ENCODE results near the gene FOSB.

FOSB gene

GRCh38 chr19:45442778-45443461 lies 24.9 kb upstream of the FOSB start:
- DNase-seq (ENCODE audit: low read depth in 3 of 3) = no peak

GRCh38 chr19:45443462-45444317 lies 24.1 kb upstream of the FOSB start:
- DNase-seq (ENCODE audit: low read depth in 3 of 3) = peak in 2 of 3 donors; percentile 35 to 43

DNA sequence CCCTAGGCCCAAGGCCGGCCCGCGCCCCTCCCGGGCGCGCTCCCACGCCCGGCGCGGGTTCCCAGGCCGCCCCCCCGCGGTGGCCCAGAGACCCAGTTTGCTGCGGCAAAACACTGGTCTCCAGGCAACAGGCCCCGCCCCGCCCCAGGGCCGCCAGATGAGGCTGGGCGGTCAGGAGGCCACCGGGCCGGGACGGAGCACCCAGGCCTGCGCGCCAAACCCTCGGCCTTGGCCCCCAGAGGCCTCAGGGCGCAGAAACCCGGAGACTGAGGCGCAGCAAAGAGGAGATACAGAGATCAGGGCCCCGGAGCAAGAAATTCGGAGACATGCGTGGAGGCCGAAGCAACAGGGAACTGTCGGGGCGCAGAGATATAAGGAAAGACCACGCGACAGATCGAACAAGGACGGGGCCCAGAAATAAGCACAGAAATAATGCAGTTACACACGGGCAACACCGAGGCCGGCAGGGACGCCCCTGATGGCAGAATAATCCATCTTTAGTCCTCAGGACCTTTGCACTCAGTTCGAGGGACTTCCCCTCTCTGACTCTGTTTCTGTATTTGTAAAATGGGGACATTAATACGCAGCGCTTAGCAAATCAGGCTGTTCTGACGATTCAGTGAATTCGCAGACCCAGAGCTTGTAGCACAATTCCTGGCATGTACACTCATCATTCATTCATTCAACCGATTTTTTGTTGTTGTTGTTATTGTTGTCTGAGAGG lies 23.3 kb upstream of the FOSB start:
- DNase-seq (ENCODE audit: low read depth in 3 of 3) = peak; percentile 38 to 74 (median 66)

GRCh38 chr19:45445139-45445538 lies 22.7 kb upstream of the FOSB start:
- no peak for DNase-seq (ENCODE audit: low read depth in 3 of 3)

DNA sequence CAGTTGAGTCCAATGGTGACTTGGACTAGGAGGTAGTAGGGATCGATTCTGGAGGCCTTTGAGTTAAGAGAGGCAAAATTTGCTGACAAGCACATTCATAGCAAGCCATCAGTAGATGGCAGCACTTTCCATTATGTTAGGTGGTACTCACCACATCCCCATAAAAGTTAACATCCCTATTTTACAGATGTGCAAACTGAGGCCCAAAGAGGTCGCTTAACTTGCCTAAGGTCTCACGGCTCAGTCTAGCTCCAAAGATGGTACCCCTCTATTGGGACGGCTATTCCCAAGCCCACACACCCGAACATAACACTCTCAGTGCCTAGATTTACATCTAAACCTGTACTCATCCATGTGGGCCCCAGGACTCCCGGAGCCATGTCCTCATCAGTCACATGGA lies 21.5 kb upstream of the FOSB start:
- no peak for DNase-seq (ENCODE audit: low read depth in 3 of 3)

GRCh38 chr19:45446944-45447343 lies 20.9 kb upstream of the FOSB start:
- no peak for DNase-seq (ENCODE audit: low read depth in 3 of 3)

GRCh38 chr19:45448425-45448756 lies 19.4 kb upstream of the FOSB start:
- no peak for DNase-seq (ENCODE audit: low read depth in 3 of 3)

GRCh38 chr19:45448887-45449299 lies 18.9 kb upstream of the FOSB start:
- no peak for DNase-seq (ENCODE audit: low read depth in 3 of 3)

GRCh38 chr19:45450012-45450333 lies 17.8 kb upstream of the FOSB start:
- no peak for DNase-seq (ENCODE audit: low read depth in 3 of 3)

DNA sequence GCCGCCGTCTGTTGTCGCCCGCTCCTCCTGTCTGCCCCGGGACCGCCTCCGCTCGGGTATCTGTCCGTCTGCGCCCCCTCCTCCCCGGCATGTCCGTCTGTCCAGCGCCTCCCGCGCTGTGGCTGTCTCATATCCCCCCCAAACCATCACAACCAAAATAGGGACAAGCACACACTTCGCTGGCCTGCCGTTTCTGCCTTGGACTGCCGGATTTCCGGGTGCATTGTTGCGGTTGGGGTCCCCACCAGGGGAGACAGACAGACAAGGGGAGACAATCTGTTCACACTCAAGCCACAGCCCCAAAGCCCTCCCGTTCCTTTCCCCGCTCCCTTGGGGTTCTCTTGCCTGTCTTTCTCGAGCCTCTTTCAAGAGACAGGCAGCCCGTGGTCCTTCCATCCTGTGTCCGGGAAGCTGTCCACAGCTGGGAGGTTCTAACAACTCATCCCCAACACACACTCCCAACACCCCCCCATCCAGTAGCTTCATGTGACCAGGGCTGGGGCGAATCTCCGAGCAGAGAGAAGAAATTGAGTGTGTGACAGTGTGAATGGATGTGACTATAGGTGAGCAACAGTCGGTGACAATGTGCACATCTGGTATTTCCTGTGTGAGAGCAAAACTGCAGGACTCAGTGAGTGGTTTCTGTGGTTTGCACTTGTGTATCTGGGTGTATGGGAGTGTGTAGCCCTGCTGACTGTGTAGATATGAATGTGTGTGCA lies 16.5 kb upstream of the FOSB start:
- DNase-seq (ENCODE audit: low read depth in 3 of 3) = no peak

- no peak for DNase-seq (ENCODE audit: low read depth in 3 of 3)
Measured at GRCh38 chr19:45451850-45452387, 15.9 kb upstream of the FOSB start.

GRCh38 chr19:45455707-45456499 lies 11.9 kb upstream of the FOSB start:
- no peak for DNase-seq (ENCODE audit: low read depth in 3 of 3)

DNA sequence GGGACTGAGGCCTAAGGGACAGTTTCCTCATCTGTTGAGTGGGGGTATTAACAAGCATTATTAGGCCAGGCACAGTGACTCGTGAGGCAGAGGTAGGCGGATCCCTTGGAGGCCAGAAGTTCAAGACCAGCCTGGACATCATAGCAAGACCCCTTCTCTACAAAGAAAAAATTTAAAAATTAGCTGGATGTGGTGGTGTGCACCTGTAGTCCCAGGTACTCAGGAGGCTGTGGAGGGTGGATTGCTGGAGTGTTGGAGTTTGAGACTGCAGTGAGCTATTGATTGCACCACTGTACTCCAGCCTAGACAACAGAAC lies 11.3 kb upstream of the FOSB start:
- no peak for DNase-seq (ENCODE audit: low read depth in 3 of 3)

- no peak for DNase-seq (ENCODE audit: low read depth in 3 of 3)
Measured at GRCh38 chr19:45457776-45458175, 10.0 kb upstream of the FOSB start.

DNA sequence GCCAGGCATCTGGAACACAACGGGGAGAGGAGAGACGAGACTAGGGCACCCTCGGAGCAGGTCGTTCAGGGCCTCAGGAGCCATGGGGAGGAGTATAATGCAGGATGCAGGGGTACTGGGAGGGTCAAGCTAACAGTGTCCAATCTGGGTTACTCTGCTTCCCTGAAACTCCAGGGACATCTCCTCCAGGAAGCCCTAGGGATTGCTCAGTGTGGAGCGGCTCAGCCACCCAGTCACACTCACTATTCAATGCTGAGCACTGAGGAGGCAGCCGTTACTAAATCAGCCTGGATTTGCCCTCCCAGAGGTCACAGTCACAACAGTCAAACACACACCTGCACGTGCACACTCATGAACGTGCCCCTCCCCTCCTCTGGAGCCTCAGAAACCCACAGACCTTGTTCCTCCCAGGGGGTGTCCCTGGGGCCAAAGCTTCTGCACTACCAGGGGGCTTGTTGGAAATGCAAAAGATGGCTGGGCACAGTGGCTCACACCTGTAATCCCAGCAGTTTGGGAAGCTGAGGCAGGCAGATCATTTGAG lies 6.9 kb upstream of the FOSB start:
- DNase-seq (ENCODE audit: low read depth in 3 of 3) = no peak

DNA sequence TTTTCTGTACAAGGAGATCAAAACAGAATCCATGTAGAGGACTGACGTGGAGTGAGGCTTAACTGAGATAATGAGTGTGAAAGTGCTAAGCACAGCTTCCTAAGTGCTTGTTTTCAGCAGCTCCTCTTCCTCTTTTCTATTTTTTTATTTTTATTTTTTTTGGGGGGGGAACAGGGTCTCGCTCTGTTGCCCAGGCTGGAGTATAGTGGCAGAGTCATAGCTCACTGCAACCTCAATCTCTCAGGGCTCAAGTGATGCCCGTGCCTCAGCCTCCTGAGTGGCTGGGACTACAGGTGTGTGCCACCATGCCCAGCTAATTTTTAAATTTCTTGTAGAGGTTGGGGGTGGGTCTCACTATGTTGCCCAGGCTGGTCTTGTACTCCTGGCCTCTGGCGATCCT lies 5.6 kb upstream of the FOSB start:
- DNase-seq (ENCODE audit: low read depth in 3 of 3) = no peak

- DNase-seq (ENCODE audit: low read depth in 3 of 3) = no peak
Measured at GRCh38 chr19:45463241-45463640, 4.6 kb upstream of the FOSB start.

GRCh38 chr19:45464274-45464673 lies 3.5 kb upstream of the FOSB start:
- DNase-seq (ENCODE audit: low read depth in 3 of 3) = no peak

GRCh38 chr19:45464852-45465441 lies 2.8 kb upstream of the FOSB start:
- DNase-seq (ENCODE audit: low read depth in 3 of 3) = no peak

DNA sequence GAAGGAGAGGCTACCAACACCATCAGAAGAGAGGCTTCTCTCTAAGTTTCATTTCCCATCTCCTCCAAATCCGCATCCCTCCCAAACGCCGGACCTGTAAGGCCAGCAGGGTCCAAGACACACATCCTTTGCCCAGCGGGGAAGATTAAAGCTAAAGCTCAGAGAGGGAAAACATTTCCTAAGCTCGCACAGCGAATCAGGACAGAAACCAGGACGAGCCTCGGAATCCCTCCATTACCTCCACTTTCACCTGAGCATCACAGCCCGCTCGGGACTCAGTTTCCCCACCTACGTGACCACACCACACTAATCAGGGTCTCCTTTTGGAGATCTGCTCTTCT lies 711 bp upstream of the FOSB start:
- no peak for DNase-seq (ENCODE audit: low read depth in 3 of 3)

- DNase-seq (ENCODE audit: low read depth in 3 of 3) = no peak
Measured at GRCh38 chr19:45468159-45468651, 409 bp downstream of the FOSB start.

All from stimulated activated CD4-positive, alpha-beta T cell treated with anti-CD3 and anti-CD28 coated beads, TNF-alpha, amount 100 ng/mL, for 48 hours (primary cell).